Myocyte (in vitro differentiated cells): ENCODE results near the gene PGP. TPM values are rescaled to one million over a fixed set of nuclear protein-coding genes. Genes with fewer than 3 reads are reported as not detected.
A peak's percentile ranks its signal among the peaks of the same experiment; 100 is the strongest.
"Not testable (repeated sequence)": the region's sequence is repeated elsewhere in the genome, so short reads cannot be mapped to it uniquely, and the experiment has no call there.

Experiments
- DNase-seq: peaks from one replicate; pipeline ENCODE4 v3.0.0-alpha.2; 2012; ENCODE audit warnings: low read depth
- total RNA-seq: library from RNA; depleted of rRNA; stranded (reverse); fragments of >200 nt; gene quantifications from 2 replicates; pipeline ENCODE4 v1.2.3, GENCODE V29; 2014

PGP gene
- total RNA-seq, 1 donor from 2014 or later, result 49.0 TPM

DNA sequence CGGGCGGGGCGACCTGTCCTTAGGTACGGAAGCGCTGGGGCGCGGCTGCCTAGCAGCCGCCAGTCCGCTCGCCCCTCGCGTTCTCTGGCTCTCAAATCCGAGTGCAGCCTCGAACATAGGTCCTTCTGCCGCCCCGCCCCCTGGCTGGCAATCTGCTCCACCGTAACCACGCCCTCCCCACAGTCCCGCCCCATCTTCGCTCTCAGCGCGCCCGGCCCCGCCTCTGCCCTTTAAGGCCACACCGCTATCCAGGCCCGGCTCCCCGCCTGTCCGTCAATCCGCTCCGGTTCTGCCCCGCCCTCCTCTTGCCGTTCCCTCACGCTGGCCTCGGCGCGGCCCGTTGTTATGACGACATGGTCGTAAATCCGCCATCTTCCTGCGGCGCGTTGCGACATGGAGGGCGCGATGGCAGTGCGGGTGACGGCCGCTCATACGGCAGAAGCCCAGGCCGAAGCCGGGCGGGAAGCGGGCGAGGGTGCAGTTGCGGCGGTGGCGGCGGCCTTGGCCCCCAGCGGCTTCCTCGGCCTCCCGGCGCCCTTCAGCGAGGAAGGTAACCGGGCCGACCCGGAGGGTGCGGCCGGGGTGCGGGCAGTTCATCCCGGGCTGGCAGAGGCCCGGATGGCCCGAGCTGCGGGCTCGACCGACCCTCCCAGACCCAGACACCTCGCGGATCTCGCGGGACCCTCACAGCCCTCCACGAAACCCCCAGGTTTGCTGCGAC lies 8.7 kb upstream of the PGP start, which contains the start of gene E4F1:
E4F1 (plus strand) TSS at position 371 of the 721 bp plus-strand sequence; CDS start at position 394, 23 bp downstream.
- peak; percentile 100 for DNase-seq

DNA sequence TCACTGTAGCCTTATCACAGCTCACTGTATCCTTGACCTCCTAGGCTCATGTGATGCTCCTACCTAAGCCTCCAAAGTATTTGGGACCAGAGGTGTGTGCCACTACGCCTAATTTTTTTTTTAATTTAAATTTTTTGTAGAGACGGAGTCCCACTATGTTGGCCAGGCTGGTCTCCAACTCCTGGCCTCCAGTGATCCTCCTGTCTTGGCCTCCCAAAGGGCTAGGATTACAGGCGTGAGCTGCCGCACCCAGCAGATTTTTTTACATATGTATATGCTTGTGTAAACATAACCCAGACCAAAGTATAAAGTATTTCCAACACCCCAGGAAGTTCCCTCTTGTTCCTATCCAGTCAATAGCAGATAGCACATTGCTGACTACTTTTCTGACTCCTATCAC lies 1.7 kb upstream of the PGP start:
- DNase-seq, result no peak

DNA sequence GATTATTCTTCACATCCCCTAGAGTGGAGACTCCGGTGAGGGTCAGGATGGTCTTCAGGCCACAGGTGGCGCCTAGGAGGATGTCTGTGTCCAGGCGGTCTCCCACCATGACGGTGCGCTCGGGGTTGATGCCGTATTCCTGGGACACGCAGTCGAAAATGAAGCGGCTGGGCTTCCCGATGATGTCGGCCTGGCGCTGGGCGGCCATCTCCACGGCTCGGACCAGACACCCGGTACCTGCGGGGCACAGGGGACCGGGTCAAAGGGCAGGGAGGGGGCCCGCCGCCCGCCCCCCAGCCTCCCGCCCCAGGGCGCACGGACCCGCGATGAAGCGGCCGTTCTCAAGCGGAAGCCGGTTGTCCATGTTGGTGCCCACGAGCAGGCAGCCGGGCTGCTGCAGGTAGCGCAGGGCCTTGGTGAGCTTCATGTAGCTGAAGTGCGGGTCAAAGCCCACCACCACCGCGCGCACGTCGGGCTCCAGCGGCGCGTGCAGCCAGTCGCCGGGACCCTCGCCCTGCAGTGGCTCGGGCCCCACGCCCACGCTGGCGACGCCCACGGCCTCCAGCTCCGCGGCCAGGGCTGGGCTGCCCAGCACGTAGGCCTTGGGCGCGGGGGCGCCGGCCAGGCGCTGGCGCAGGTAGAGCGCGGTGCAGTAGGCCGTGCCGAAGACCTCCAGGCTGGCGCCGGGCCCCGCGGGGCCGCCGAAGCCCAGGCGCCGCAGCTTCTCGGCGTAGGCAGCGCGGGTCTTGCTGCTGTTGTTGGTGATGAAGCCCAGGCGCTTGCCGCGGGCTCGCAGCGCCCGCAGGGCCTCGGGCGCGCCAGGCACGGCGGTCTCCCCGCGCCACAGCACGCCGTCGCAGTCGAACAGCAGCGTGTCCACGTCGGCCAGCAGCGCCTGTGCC lies 572 bp downstream of the PGP start:
- no peak for DNase-seq

DNA sequence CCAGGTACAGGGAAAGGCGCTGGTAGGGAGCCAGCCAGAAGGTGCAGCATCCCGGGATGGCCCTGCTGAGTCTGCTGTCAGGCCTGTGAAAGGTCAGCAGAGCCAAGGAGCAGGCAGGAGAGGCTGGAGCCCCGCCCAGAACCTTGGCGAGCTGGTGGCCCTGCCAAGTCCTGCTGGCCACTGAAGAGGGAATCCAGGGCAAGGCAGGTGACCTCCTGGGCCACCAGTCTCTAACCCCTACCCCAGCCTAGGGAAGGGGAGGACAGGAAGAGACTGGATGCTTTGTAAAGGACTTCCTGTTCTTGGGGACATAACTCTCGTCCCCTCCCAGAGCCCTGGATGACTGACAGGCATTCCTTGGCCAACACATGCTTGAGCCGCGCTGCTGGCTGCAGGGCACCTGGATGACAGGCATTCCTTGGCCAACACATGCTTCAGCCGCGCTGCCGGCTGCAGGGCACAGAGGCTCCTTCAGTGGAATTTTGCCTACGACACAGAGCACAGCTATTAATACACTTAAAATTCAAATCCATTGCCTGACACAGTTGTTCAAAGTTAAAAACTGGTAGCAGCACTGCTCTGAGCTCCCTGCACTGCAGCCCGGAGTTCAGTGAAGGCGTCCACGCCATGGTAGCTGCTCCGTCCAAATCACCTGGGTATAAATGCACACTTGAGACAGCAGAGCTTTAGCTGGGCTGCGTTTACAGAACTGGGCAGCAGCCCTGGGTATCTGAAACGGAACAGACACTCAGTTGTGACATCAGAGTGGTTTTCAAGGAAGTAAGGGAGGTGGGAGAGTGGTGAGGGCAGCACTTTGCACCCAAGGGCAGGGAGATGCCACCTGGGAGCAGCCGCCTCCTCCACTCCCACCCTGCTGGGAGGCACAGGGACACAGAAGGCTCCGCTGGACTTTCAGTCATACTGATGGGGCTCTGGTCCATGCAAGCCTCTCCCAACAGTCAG lies 2.0 kb downstream of the PGP start:
- peak; percentile 85 for DNase-seq

DNA sequence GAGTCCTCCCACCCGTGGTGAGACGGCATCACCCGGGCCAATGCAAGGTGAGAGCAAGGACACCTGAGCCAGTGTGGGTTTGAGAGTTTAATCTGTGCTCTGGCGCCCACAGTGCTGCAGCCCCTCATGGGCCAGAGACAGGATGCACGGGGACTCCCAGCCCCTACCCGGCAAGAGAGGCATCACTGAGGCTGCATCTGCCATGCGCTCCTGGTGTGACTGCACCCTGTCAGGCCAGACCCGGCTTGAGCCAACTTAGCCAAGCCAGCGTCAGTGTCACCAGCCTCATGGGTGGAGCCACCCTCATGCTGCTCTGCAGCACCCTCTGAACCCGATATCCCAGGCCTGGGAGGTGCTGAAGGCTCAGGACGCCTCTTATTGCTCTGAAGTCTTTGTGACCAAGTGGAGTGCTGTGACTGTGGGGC lies 2.7 kb downstream of the PGP start:
- no peak for DNase-seq

DNA sequence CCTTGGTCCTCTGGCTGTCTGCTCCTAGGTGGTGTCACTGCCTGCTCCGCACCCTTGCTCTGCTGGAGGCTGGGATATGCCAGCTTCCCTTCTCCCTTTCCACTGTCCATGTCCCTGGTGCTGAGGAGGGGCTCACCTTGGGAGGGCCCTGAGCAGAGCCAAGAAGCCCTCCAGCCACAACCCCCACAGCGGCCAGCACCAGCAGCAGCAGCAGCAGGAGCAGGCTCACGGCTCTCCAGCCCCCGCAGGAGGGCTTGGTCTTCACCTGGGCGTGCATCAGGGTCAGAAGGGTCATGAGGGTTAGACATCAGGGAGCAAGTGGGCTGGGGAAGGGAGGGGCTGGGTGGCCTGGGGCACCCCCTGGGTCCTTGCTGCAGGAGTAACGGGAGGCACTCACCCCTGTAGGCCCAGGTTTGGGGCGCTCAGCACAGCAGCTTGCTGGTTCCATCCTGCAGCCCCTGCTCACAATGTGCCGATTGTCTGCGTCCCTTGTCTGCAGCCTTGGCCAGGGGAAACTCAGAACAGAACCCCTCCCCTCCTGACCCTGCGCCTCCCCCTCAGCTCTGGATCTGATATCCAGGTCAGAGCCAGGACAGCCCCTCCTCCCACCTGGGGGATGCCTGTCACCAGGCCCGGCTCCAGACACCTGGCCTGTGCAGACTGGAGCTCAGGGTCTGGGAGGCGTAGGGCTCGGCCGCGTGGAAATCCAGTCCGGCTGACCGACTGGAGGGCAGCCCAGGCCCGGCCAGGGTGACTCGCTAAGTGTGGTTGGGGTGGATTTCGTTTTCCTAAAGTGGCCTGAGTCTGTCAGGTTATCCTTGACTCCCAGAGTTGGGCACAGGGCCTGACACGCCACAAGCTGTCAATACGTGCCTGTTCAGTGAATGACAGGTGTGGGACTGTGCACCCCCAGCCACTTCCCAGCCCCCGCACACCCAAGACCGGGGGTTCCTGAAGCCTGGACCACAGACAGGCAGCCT lies 4.0 kb downstream of the PGP start, which contains the start of gene BRICD5:
BRICD5 (minus strand) TSS at position 478 of the 980 bp plus-strand sequence; CDS start at position 448, 30 bp downstream.
- peak; percentile 82 for DNase-seq

DNA sequence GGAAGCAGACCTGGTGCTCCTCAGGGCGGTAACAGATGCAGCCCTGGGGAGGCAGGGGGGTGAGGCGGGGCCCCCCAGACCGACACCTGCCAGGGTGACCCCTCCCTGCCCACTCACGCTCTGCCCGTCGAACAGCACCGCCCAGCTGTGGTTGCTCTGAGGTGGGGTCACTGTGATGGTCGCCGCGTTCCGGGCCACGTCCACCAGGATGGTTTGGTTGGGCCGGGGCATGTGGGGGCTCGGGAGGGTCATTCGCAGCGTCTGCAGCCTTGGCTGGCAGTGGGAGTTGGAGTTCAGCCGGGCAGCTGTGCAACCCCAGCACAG lies 4.7 kb downstream of the PGP start:
- no peak for DNase-seq

DNA sequence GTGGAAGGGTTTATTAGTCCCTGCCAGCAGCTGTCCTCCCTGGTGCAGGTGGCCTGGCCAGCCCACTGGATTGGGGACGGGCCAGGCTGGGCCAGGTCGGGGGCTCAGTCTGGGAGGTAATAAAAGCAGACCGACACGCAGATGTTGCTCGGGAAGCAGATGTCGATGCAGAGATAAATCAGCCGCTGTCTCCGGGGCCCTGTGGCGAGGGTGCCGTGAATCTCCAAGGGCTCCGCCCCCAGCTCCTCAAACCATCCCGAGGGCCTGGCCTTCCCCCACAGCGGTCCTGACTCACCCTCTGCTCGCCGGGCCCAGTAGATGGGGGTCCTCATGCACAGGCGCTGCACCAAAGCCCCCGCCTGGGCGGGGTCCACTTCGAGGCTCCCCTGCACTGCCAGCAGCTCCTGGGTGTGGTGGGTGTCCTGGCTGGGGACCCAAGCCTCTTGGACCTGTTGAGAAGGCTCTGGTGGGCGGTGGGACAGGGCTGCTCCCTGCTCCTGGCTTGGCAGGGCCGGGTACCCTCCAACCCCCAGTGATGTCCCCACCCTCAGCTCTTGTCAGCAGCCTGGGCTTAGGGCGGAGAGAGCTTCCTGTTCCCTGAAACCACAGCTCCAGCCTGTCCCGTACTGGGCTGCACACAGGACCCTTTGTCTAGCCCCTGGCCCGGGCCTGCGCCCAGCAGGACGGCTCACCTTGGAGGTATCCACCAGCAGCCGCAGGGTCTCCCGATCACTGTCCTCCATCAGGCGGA lies 5.2 kb downstream of the PGP start:
- no peak for DNase-seq

DNA sequence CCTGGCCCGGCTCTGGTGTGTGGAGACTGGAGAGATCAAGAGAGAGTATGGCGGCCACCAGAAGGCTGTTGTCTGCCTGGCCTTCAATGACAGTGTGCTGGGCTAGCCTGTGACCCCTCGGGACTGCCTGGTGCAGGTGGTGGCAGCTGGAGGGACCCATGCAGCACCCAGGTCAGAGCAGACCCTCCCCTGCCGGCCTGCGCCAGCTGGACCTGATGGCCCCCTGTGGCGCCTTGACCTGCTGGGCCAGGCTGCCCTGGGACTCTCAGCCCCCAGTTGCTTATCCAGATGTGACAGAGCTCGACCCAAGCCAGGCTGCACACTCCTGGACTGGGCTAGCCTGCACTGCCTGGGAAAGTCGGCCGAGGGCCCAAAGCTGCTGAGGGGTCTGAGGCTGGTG lies 5.9 kb downstream of the PGP start:
- no peak for DNase-seq

DNA sequence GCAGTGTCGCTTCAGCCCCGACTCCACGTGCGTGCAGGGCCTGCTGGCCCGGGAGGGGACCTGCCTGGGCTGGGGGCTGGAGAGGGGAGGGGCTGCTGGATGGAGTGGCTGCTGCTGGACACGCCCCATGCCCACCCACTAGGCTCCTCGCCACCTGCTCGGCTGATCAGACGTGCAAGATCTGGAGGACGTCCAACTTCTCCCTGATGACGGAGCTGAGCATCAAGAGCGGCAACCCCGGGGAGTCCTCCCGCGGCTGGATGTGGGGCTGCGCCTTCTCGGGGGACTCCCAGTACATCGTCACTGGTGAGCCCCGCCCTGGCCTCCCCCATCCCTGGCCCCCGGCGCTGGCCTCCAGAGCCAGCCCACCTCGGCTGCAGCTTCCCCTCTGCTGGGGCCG lies 6.3 kb downstream of the PGP start:
- DNase-seq, result no peak

DNA sequence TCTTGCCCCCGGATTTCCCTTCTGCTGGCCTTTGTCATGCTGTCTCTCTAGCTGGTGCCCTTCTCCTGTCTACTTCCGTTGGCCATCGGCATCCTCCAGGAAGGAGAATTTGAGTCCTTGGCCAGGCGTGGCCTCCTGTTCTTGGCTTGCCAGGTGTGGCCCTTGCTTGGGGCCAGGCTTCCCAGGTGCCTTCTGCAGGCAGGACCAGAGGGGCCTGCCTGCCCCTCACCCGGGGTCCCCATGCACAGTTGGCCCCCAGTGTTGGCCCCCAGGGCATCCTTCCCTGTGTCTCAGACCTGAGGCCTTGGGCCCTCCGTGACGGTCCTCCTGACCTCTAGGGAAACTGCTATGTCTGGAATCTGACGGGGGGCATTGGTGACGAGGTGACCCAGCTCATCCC lies 6.8 kb downstream of the PGP start:
- DNase-seq, result no peak

DNA sequence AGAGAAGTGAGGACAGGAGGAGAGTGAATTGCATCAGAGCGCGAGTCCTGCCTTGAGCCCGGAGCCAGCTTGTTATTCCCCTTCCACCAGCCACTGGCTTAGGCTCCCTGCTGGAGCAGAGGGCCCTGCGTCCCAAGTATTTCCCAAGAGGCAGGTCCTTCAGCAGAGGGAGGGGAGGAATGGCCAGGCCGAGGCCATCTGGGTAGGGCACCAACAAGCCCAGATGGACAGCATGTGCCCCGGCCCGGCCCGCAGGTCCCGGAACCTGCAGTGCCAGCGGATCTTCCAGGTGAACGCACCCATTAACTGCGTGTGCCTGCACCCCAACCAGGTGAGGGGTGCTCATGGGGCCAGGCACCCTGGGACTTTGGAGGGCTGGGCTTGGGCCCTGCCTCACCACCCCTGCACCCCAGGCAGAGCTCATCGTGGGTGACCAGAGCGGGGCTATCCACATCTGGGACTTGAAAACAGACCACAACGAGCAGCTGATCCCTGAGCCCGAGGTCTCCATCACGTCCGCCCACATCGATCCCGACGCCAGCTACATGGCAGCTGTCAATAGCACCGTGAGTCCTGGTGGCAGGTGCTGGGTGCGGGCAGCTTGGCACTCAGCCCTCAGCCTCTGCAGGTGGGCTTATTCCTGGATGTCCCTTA lies 7.7 kb downstream of the PGP start:
- DNase-seq, result no peak

DNA sequence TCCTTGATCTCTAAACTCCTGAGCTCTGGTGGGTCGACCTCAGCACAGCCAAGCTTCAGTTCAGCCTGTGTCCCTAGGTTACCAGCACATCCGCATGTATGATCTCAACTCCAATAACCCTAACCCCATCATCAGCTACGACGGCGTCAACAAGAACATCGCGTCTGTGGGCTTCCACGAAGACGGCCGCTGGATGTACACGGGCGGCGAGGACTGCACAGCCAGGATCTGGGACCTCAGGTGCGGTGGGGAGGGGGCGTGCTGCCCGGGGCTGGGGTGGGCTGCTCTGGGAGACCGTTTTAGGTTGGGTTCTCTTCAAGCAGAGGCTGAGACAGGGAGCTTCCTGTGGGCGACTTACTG lies 8.2 kb downstream of the PGP start:
- DNase-seq, result no peak

DNA sequence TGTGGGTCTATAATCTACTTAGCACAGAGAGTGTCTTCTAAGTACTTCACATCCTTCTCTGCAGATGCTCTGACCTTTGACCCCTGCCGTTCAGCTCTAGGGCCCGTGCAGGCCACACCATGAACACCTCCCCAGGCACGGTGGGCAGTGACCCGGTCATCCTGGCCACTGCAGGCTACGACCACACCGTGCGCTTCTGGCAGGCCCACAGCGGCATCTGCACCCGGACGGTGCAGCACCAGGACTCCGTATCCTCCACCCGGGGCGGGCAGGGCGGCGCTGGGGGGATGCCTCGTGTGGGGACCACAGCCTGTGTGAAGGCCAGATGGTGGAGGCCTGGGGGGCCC lies 8.7 kb downstream of the PGP start:
- DNase-seq, result no peak

DNA sequence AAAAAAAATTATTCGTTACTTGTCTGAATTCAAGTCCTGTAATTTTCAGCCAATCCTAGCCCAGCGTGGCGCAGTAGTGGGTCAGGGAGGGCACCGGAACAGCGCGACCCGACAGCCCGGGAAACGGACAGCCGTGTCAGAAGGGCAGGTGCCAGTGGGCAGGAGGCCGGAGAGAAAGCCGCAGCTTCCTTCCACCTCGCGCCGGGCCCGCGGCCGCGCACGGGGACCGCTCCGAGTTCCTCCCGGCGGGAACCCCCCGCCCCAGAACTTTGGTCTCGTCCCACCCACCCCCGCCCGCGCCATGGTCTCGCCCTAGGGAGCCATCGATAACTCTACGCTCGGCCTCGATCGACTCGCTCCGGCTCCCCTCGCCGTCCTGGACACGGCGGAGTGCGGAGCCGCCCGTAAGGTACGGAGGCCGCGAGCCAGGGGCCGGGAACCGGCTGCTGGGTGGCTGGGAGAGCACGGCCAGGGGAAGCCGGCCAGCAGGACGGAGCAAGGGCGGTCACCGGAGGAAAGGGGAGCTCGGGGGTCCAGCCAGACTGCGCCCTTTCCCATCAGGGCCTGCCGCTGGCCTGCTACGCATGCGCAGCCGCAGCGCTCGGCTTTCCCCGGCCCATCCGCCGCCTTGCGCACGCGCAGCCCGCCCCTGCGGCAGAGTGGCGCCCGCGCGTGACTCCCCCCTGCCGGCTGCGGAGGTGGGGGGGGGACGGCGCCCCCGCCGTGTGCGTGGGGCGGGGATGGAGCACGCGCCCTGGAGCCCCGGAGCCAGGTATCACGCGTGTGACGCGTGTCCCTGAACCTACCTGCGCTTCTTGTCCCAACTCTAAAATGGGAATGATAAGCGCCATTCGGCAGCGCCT lies 9.3 kb downstream of the PGP start, which contains the start of gene MLST8:
MLST8 (plus strand) TSS at position 351 of the 863 bp plus-strand sequence. CDS start 632 bp downstream, outside the sequence.
- DNase-seq, result peak; percentile 84

DNA sequence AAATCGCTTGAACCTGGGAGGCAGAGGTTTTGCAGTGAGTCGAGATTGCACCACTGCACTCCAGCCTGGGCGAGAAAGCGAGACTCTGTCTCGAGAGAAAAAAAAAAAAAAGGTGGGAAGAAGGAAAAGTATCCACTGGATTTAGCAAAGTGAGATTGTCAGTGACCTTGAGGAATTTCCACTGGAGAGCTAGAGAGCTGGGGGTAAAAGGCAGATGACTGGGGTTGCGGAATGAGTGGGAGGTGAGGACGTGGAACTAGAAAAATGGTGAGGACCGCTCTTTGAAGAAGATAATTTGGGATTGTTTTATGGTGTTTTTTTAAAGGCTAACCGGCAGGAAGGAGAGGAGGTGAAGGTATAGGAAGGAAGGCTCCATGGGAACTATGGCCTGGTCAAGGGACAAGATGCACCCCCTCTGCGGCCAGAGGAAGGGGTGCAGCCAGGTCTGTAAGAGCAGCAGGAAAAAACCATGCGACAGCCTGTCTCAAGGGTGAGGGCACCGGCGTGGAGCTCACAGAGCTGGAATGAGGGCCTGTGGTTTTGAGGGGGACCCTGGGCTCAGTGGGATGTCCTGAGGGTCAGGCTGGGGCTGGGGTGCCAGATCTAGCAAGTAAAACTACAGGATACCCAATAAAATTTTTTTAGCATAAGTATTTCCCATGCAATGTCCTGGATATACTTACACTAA lies 10.1 kb downstream of the PGP start:
- no peak for DNase-seq

DNA sequence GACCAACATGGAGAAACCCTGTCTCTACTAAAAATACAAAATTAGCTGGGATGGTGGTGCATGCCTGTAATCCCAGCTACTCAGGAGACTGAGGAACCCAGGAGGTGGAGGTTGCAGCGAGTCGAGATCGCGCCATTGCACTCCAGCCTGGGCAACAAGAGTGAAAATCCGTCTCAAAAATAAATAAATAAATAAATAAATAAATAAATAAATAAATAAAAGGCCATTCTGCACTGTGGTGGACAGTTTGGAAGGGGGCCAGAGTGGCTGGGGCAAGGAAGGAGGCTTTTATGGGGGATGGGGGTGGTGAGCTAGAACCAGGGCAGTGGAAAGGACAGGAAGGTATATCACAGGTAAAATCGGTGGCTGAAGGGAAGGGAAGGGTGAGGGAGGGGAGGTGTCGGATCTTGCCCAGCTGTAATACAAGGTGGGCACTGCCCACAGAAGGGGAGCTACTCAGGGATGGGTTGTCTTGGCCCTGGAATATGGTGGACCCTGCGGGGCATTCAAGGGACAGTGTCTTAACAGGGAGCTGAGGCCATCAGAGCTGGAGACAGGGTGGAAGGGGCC lies 11.4 kb downstream of the PGP start:
- DNase-seq, result not testable (repeated sequence)
